ENCODE results near the gene DCDC2B. TPM values are rescaled to one million over a fixed set of nuclear protein-coding genes. Genes with fewer than 3 reads are reported as not detected.

DCDC2B gene
- total and polyA plus RNA-seq, 4 donors = not detected

DNA sequence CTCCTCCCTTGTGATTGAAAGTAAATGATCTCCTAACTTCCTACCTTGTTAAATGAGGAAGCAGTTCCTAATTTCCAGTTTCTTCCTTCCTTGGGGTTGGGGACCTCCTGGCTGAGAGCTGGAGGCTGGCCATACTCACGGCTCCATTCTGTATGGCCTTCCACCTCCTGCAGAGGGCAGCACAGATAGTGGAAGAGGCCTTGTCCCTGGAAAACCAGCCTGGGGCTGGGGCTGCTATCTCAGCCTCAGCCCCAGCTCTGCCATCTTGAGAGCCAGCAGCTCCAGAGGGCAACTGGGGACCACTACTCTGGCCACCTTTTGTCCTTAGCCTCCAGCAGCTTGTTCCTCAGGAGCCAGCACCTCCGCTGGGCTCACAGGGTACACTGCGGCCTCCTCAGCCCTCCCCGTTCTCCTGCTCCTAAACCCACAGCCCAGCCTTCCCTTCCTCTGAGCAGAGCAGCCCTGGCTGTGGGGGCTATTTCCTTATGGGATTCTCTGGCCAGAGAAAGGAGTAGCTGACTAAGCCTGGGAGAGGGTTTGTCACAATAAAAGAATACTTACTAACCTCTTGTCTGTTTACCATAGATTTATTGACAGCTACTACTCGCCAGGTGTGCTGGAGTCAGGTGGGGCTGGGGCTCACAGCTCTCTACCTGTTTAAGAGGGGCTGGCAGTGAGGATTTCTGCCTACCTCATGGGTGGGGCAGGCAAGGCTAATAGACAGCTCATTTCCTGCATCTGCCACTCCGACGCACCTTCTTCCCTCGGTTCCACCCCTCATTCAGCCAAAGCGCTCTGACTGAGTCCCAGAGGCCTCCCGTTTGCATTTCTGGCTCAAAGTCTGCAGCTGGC lies 7.0 kb downstream of the DCDC2B start:
- intact Hi-C loops (cut with DNase I) = no loop called here
- no peaks in the 10 kb centered on the region for H3K9me3 ChIP-seq (ENCODE audit: control insufficient read depth, low read length)
- H3K27me3 ChIP-seq (ENCODE audit: control insufficient read depth in 1 of 2, insufficient read depth in 2 of 2, low read length in 1 of 2) = no peaks in the 10 kb centered on the region
- H3K4me1 ChIP-seq (ENCODE audit: control insufficient read depth in 1 of 2, insufficient read depth in 2 of 2, low read length in 2 of 2) = no peaks in the 10 kb centered on the region
- H3K4me3 ChIP-seq (ENCODE audit: low read length in 2 of 2) = no peak overlapping the region
- DNase-seq = peak; percentile 60 to 80
- no peaks in the 10 kb centered on the region for H3K36me3 ChIP-seq (ENCODE audit: control insufficient read depth in 1 of 2, insufficient read depth in 2 of 2, low read length in 1 of 2)
- H3K27ac ChIP-seq (ENCODE audit: low read depth in 1 of 2, low read length in 2 of 2) = no peak overlapping the region
- ATAC-seq (ENCODE audit: low FRiP score) = peak; percentile 64
- WGBS, 2 donors = 77 to 79% methylated on average over 10 of the region's 10 CpGs

DNA sequence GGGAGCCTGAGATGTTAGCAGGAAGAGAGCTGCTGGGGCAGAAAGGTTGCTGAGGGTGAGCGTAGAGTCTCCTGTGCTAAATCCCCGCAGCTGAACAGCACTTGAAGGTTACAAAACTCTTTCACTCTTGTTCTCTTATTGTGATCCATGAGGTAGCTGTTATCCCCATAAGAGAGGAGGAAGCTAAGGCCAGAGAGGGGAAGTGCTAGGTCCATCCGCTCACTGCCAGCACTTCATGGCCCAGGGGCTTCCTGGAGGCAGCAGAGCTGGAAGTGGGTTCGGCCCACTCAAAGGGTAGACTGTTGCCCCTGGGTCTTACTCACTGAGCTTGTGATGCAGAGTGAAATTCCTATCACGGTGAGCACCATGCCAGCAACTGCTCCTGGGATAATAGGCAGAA lies 7.7 kb downstream of the DCDC2B start:
- ATAC-seq (ENCODE audit: low FRiP score) = no peak
- Histone ChIP-seq H3K4me1 (ENCODE audit: control insufficient read depth in 1 of 2, insufficient read depth in 2 of 2, low read length in 2 of 2) (peaks cover 2 to 3% of the 10 kb centered on the region in 2 donors), H3K4me3 (ENCODE audit: low read length in 2 of 2) (no peak overlapping the region), H3K36me3 (ENCODE audit: control insufficient read depth in 1 of 2, insufficient read depth in 2 of 2, low read length in 1 of 2) (no peaks in the 10 kb centered on the region), H3K9me3 (ENCODE audit: control insufficient read depth, low read length) (no peaks in the 10 kb centered on the region), H3K27ac (ENCODE audit: low read depth in 1 of 2, low read length in 2 of 2) (no peak overlapping the region), H3K27me3 (ENCODE audit: control insufficient read depth in 1 of 2, insufficient read depth in 2 of 2, low read length in 1 of 2) (no peaks in the 10 kb centered on the region)
- intact Hi-C loops (cut with DNase I) = no loop called here
- DNase-seq = no peak
- whole genome bisulfite sequencing, 2 donors = 90 to 93% methylated on average over 5 of the region's 5 CpGs

DNA sequence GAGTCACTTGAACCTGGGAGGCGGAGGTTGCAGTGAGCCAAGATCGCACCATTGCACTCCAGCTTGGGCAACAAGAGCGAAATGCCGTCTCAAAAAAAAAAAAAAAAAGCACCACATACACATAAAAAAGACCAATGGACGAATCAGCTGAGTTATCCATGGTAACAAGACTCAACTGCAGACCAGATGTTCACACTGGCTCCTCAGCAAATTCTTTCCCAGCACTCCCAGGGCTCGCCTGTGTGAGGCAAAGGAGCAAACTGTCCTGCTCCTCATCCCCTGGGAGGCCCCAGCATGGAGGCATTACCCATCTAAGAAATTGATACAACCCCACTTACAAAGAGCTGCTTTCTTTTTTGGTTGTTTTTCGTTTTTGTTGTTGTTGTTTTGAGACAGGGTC lies 10.1 kb downstream of the DCDC2B start:
- intact Hi-C loops (cut with DNase I) = no loop called here
- no peak overlapping the region for H3K4me3 ChIP-seq (ENCODE audit: low read length in 2 of 2)
- H3K27me3 ChIP-seq (ENCODE audit: control insufficient read depth in 1 of 2, insufficient read depth in 2 of 2, low read length in 1 of 2) = no peaks in the 10 kb centered on the region
- ATAC-seq (ENCODE audit: low FRiP score) (no peak), DNase-seq (no peak)
- no peaks in the 10 kb centered on the region for H3K9me3 ChIP-seq (ENCODE audit: control insufficient read depth, low read length)
- no peak overlapping the region for H3K27ac ChIP-seq (ENCODE audit: low read depth in 1 of 2, low read length in 2 of 2)
- peaks cover 2 to 3% of the 10 kb centered on the region in 2 donors for H3K4me1 ChIP-seq (ENCODE audit: control insufficient read depth in 1 of 2, insufficient read depth in 2 of 2, low read length in 2 of 2)
- no peaks in the 10 kb centered on the region for H3K36me3 ChIP-seq (ENCODE audit: control insufficient read depth in 1 of 2, insufficient read depth in 2 of 2, low read length in 1 of 2)
- 80 to 85% methylated on average over 7 of the region's 7 CpGs for WGBS, 2 donors

DNA sequence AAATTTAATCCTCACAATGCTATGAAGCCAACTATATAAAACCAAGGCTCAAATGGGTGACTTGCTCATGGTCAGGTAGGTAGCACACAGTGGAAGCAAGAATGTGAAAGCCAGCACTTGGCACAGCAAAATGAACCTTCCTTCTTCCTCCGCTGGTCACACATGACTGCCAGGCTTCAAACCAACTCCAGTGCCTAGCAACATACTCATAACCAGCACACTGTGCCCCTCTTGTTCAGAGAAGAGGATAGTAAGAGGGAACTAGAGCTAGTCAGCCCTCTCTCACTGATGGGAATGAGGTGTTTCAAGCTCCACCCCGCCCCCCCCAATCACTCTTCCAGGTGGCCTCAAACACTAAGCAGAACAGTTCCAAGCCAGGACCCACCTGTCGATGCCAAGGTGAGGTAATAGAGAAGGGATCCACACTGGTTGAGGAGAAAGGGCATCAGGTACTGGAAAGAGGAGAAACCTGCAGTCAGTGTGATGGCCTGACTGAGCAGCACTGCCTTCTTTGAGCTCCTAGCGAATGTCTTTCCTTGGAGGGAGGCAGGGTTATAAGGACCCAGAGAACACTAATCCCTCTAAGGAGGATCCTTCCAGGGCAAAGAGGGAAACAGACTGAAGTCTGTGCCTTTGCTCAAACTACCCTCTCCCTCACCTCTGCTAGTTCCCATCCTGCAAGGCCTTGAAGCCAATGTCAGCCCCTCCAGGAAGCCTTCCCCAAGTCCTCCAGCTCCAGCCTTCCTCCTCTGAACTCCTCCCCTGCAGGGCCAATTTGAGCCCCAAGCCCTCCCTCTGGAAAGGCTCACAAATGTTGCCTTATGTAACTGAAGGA lies 12.1 kb downstream of the DCDC2B start:
- DNase-seq (no peak), ATAC-seq (ENCODE audit: low FRiP score) (no peak)
- Histone ChIP-seq H3K27me3 (ENCODE audit: control insufficient read depth in 1 of 2, insufficient read depth in 2 of 2, low read length in 1 of 2) (no peaks in the 10 kb centered on the region), H3K9me3 (ENCODE audit: control insufficient read depth, low read length) (no peaks in the 10 kb centered on the region), H3K4me1 (ENCODE audit: control insufficient read depth in 1 of 2, insufficient read depth in 2 of 2, low read length in 2 of 2) (peaks cover 2 to 3% of the 10 kb centered on the region in 2 donors), H3K36me3 (ENCODE audit: control insufficient read depth in 1 of 2, insufficient read depth in 2 of 2, low read length in 1 of 2) (no peaks in the 10 kb centered on the region), H3K4me3 (ENCODE audit: low read length in 2 of 2) (peak overlapping the region in 1 of 2 donors; percentile 88), H3K27ac (ENCODE audit: low read depth in 1 of 2, low read length in 2 of 2) (no peak overlapping the region)
- intact Hi-C loops (cut with DNase I) = no loop called here
- WGBS, 2 donors = 89 to 90% methylated on average over 4 of the region's 4 CpGs

DNA sequence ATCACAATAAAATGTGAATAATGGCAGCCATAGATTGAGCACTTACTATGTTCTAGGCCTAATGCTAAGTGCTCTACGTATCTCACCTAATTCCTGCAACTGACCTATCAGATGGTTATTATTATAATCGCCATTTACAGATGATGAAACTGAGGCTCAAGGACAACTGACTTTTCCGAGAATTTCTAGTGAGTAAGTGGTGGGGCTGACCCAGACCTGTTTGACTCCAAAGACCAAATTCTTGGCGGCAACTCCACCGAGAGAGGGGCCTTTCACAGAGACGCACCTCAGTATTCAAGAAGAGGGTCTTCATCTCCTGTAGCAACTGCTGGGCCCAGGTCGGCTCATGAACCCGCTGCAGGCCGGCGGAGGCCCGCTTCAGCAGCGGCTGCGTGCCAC lies 12.7 kb downstream of the DCDC2B start:
- Histone ChIP-seq H3K36me3 (ENCODE audit: control insufficient read depth in 1 of 2, insufficient read depth in 2 of 2, low read length in 1 of 2) (no peaks in the 10 kb centered on the region), H3K4me3 (ENCODE audit: low read length in 2 of 2) (peak overlapping the region; percentile 85 to 88), H3K4me1 (ENCODE audit: control insufficient read depth in 1 of 2, insufficient read depth in 2 of 2, low read length in 2 of 2) (peaks cover 2 to 3% of the 10 kb centered on the region in 2 donors), H3K9me3 (ENCODE audit: control insufficient read depth, low read length) (no peaks in the 10 kb centered on the region), H3K27ac (ENCODE audit: low read depth in 1 of 2, low read length in 2 of 2) (no peak overlapping the region), H3K27me3 (ENCODE audit: control insufficient read depth in 1 of 2, insufficient read depth in 2 of 2, low read length in 1 of 2) (no peaks in the 10 kb centered on the region)
- intact Hi-C loops (cut with DNase I) = no loop called here
- no peak for DNase-seq
- WGBS, 2 donors = 2 to 3% methylated on average over 13 of the region's 13 CpGs
- ATAC-seq (ENCODE audit: low FRiP score) = no peak

DNA sequence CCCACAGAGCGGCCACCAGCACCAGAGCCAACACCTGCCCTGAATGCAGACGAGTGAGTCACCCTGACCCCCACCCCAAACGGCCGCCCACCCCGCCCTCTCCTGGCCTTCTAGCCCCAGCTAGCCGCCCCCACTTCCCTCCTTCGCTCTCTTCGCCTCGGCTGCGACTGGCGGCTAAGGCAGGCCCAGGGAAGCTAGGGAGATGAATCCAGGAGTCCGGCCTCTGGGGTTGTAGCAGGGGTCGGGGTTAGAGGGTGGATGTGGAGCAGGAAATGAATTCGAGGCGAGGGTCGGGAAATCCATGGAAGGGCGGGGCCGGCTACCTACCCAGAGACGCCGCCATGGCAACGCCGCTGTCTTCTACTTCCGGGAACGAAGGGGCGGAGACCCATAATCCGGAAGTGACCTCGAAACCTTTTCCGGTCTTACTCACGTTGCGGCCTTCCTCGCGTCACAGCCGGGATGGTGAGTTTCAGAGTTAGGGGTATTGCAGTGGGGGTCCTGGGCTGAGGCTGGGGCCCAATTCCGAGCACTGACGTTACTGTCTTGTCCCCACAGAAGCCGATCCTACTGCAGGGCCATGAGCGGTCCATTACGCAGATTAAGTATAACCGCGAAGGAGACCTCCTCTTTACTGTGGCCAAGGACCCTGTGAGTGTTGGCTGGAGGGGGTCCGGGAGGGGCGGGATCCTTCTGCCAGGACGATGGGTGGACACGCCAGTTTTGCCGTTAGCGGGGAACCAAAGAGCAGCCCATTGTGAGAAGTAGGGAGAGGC lies 13.3 kb downstream of the DCDC2B start, which contains the start of the genes EIF3I and TMEM234:
TSS of gene EIF3I (plus strand) at position 428 of the 776 bp plus-strand sequence. CDS start at position 463, 35 bp downstream.
TSS of gene TMEM234 (minus strand) at position 374 of the 776 bp plus-strand sequence. CDS start at position 343, 31 bp downstream.
- ATAC-seq (ENCODE audit: low FRiP score) = peak; percentile 95
- Histone ChIP-seq H3K27me3 (ENCODE audit: control insufficient read depth in 1 of 2, insufficient read depth in 2 of 2, low read length in 1 of 2) (no peaks in the 10 kb centered on the region), H3K4me1 (ENCODE audit: control insufficient read depth in 1 of 2, insufficient read depth in 2 of 2, low read length in 2 of 2) (peaks cover 2 to 3% of the 10 kb centered on the region in 2 donors), H3K36me3 (ENCODE audit: control insufficient read depth in 1 of 2, insufficient read depth in 2 of 2, low read length in 1 of 2) (no peaks in the 10 kb centered on the region), H3K27ac (ENCODE audit: low read depth in 1 of 2, low read length in 2 of 2) (peak within 1 kb of the TSS in 1 of 2 donors; percentile 84), H3K4me3 (ENCODE audit: low read length in 2 of 2) (peak within 1 kb of the TSS; percentile 85 to 88), H3K9me3 (ENCODE audit: control insufficient read depth, low read length) (no peaks in the 10 kb centered on the region)
- WGBS, 2 donors = 0% methylated on average over 45 to 46 of the region's 46 CpGs
- intact Hi-C loops (cut with DNase I) = loop anchor here in 1 of 2 donors (1.0 kb wide), 1 partner anchor 19 kb away; no protein-coding TSS in a partner anchor
- DNase-seq = peak; percentile 96 to 97

DNA sequence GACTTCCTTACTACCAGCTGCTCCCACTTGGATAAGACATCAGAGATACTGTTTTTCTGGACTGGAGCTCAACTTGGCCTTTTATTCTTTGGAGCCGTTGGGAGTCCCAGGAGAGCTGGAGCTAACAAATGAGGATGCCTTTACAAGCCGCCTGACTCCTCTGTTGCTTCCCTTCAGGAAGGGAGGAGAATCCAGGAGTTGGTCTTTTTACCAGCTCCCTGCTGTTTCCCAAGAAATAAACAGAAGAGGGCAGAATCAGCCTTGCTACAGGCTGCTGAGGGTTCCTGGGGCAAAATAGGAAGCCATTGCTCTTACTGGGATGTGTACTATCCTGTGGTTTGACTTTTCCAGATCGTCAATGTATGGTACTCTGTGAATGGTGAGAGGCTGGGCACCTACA lies 14.8 kb downstream of the DCDC2B start:
- no peak overlapping the region for H3K27ac ChIP-seq (ENCODE audit: low read depth in 1 of 2, low read length in 2 of 2)
- 74 to 77% methylated on average over 3 of the region's 3 CpGs for WGBS, 2 donors
- intact Hi-C loops (cut with DNase I) = no loop called here
- DNase-seq = no peak
- H3K4me3 ChIP-seq (ENCODE audit: low read length in 2 of 2) = no peak overlapping the region
- H3K36me3 ChIP-seq (ENCODE audit: control insufficient read depth in 1 of 2, insufficient read depth in 2 of 2, low read length in 1 of 2) = peaks cover 0 to 2% of the 10 kb centered on the region in 2 donors
- peaks cover 2 to 3% of the 10 kb centered on the region in 2 donors for H3K4me1 ChIP-seq (ENCODE audit: control insufficient read depth in 1 of 2, insufficient read depth in 2 of 2, low read length in 2 of 2)
- no peaks in the 10 kb centered on the region for H3K9me3 ChIP-seq (ENCODE audit: control insufficient read depth, low read length)
- H3K27me3 ChIP-seq (ENCODE audit: control insufficient read depth in 1 of 2, insufficient read depth in 2 of 2, low read length in 1 of 2) = no peaks in the 10 kb centered on the region
- no peak for ATAC-seq (ENCODE audit: low FRiP score)

DNA sequence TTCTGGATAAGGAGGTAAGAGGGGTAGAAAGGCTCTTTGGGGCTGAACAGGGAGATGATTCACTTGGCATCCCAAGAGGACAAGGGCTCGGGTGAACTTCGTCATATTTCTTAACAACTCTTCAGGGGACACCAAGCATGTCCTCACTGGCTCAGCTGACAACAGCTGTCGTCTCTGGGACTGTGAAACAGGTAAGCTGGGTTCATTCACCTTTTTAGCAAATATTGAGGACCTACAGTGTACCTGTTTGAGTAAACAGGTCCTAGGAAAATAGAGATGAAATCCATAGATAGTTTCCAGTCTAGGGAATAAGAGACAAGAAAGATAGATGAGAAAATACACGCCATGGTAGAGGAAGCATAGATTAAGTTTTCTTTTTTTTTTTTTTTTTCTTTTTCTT lies 15.4 kb downstream of the DCDC2B start:
- H3K9me3 ChIP-seq (ENCODE audit: control insufficient read depth, low read length) = no peaks in the 10 kb centered on the region
- 82 to 92% methylated on average over 4 of the region's 4 CpGs for WGBS, 2 donors
- peaks cover 2 to 3% of the 10 kb centered on the region in 2 donors for H3K4me1 ChIP-seq (ENCODE audit: control insufficient read depth in 1 of 2, insufficient read depth in 2 of 2, low read length in 2 of 2)
- no peak for DNase-seq
- peaks cover 0 to 4% of the 10 kb centered on the region in 2 donors for H3K36me3 ChIP-seq (ENCODE audit: control insufficient read depth in 1 of 2, insufficient read depth in 2 of 2, low read length in 1 of 2)
- no peak overlapping the region for H3K4me3 ChIP-seq (ENCODE audit: low read length in 2 of 2)
- H3K27me3 ChIP-seq (ENCODE audit: control insufficient read depth in 1 of 2, insufficient read depth in 2 of 2, low read length in 1 of 2) = no peaks in the 10 kb centered on the region
- H3K27ac ChIP-seq (ENCODE audit: low read depth in 1 of 2, low read length in 2 of 2) = no peak overlapping the region
- intact Hi-C loops (cut with DNase I) = no loop called here
- no peak for ATAC-seq (ENCODE audit: low FRiP score)
